GM18873 (cell line): ENCODE data around the gene CEP19.
A peak's percentile ranks its signal among the peaks of the same experiment; 100 is the strongest.

ENCODE experiments used
- ATAC-seq: cut with Tn5 transposase; IDR thresholded peaks from one replicate; pipeline ENCODE4 v1.9.1; 2021; ENCODE audit warnings: mild to moderate bottlenecking, moderate library complexity, moderate number of reproducible peaks; ENCODE audit not compliant: unreplicated experiment, low FRiP score

Gene CEP19

GRCh38 chr3:196712514-196713413 lies 714 bp upstream of the CEP19 start:
- peak; percentile 26 for ATAC-seq

- ATAC-seq: no peak
These were observed 3.6 kb downstream of the CEP19 start for GRCh38 chr3:196708467-196708866.

GRCh38 chr3:196707566-196707965 lies 4.5 kb downstream of the CEP19 start:
- ATAC-seq: no peak

- ATAC-seq: no peak
These were observed 5.3 kb downstream of the CEP19 start for GRCh38 chr3:196706731-196707130.

GRCh38 chr3:196706327-196706726 lies 5.7 kb downstream of the CEP19 start:
- ATAC-seq: no peak

- ATAC-seq: no peak
These were observed 11.2 kb downstream of the CEP19 start for GRCh38 chr3:196700801-196701200.

GRCh38 chr3:196699749-196700148 lies 12.3 kb downstream of the CEP19 start:
- ATAC-seq: no peak

- ATAC-seq: no peak
These were observed 14.8 kb downstream of the CEP19 start for GRCh38 chr3:196697270-196697669.

GRCh38 chr3:196695849-196696226 lies 16.2 kb downstream of the CEP19 start:
- no peak for ATAC-seq

GRCh38 chr3:196694941-196695848 lies 16.9 kb downstream of the CEP19 start:
- ATAC-seq: no peak

GRCh38 chr3:196694202-196694638 lies 17.8 kb downstream of the CEP19 start:
- ATAC-seq: no peak

- ATAC-seq: no peak
These were observed 20.7 kb downstream of the CEP19 start for GRCh38 chr3:196691386-196691785.

GRCh38 chr3:196689941-196690660 lies 21.9 kb downstream of the CEP19 start:
- ATAC-seq: no peak

GRCh38 chr3:196688349-196688748 lies 23.7 kb downstream of the CEP19 start:
- ATAC-seq: no peak

- no peak for ATAC-seq
These were observed 25.6 kb downstream of the CEP19 start for GRCh38 chr3:196686436-196686835.

GRCh38 chr3:196684548-196685407 lies 27.3 kb downstream of the CEP19 start:
- peak; percentile 69 for ATAC-seq

GRCh38 chr3:196677931-196678330 lies 34.1 kb downstream of the CEP19 start:
- no peak for ATAC-seq

- no peak for ATAC-seq
These were observed 34.7 kb downstream of the CEP19 start for GRCh38 chr3:196677353-196677752.

GRCh38 chr3:196673632-196674031 lies 38.4 kb downstream of the CEP19 start:
- no peak for ATAC-seq

- ATAC-seq: no peak
These were observed 41.7 kb downstream of the CEP19 start for GRCh38 chr3:196670339-196670738.
